Stomach (tissue), 9 donors: ENCODE data around the gene STAG3. TPM values are rescaled to one million over a fixed set of nuclear protein-coding genes. Genes with fewer than 3 reads are reported as not detected.

Source experiments
- DNase-seq, 2 donors: peaks; one replicate each; pipeline versions ENCODE4 v3.0.0 to v3.0.0-alpha.2; 2013 to 2019
- H3K27ac ChIP-seq, 5 donors: fragments of 200-600 bp in 4 of 5; sonication (generic) in 4 of 5; one replicate each; pipeline ENCODE4 v1.5.1; 2013 to 2019; ENCODE audit warnings: mild to moderate bottlenecking in 1 of 5, moderate library complexity in 1 of 5
- H3K27me3 ChIP-seq, 3 donors: fragments of 200-600 bp; sonication (generic); one replicate each; pipeline ENCODE4 v1.5.1; 2017 to 2019; ENCODE audit warnings: mixed run types in 1 of 3
- H3K36me3 ChIP-seq, 4 donors: fragments of 200-600 bp; sonication (generic); 1 replicate in 3 of 4; 2 replicates in 1 of 4; pipeline ENCODE4 v1.5.1; 2016 to 2019
- H3K4me1 ChIP-seq, 4 donors: fragments of 200-600 bp; sonication (generic); one replicate each; pipeline ENCODE4 v1.5.1; 2016 to 2019
- H3K4me3 ChIP-seq, 4 donors: fragments of 200-600 bp; sonication (generic) in 3 of 4; one replicate each; pipeline ENCODE4 v1.5.1; 2016 to 2019; ENCODE audit warnings: mild to moderate bottlenecking in 1 of 4
- H3K9me3 ChIP-seq, 4 donors: fragments of 200-600 bp; sonication (generic); one replicate each; pipeline ENCODE4 v1.5.1; 2016 to 2019
- CTCF ChIP-seq, 7 experiments: fragments of 450-650 bp in 4 of 7; fragments of 200-600 bp in 3 of 7; sonication (generic) in 3 of 7; IDR thresholded peaks; one replicate each; pipeline ENCODE4 v1.5.1; 2016 to 2019; ENCODE audit warnings: antibody characterized with exemption in 7 of 7, control low read depth in 2 of 7, mild to moderate bottlenecking in 1 of 7
- EP300 ChIP-seq: sonication (generic); formaldehyde crosslinking; IDR thresholded peaks from one replicate; pipeline ENCODE4 v1.6.1; 2017; ENCODE audit warnings: antibody characterized with exemption
- POLR2A ChIP-seq, 4 donors: fragments of 450-650 bp; IDR thresholded peaks; one replicate each; pipeline ENCODE4 v1.6.1; 2016; ENCODE audit warnings: antibody characterized with exemption in 4 of 4, control low read depth in 2 of 4, mild to moderate bottlenecking in 1 of 4, moderate library complexity in 1 of 4
- POLR2AphosphoS5 ChIP-seq, 3 donors: sonication (generic); formaldehyde crosslinking; IDR thresholded peaks; one replicate each; pipeline ENCODE4 v1.6.1; 2016; ENCODE audit warnings: antibody characterized with exemption in 3 of 3
- WGBS, 5 donors: extraction: QIAGEN DNeasy Blood & Tissue Kit in 3 of 5; methylation state at CpG; one replicate each; pipeline versions ENCODE4 v1.1.5 to v1.1.7; 2013 to 2018; 5-methylcytosine and 5-hydroxymethylcytosine counted together
- intact Hi-C: fragments of 100-400 bp; cut with DNase I; formaldehyde crosslinking; loops from one replicate; pipeline ENCODE4 v1.15.1; 2023; ENCODE audit warnings: low total_unique reads
- polyA plus RNA-seq, 3 donors: library from polyadenylated mRNA; stranded (reverse); fragments of 200-250 nt; gene quantifications; one replicate each; pipeline ENCODE4 v1.2.3, GENCODE V29; 2013
- total RNA-seq, 5 donors: library from RNA; depleted of rRNA; stranded (reverse); fragments of >200 nt; gene quantifications; one replicate each; pipeline versions ENCODE4 v1.1.0 to v1.2.3, GENCODE V29; 2014 to 2016
- donor health status: healthy with polysubstance abuse.
- donor health status: Bipolar disorder and iron deficiency.
- donor health status: healthy.

Gene STAG3
- total and polyA plus RNA-seq, 8 donors: 0.50 to 8.8 (median 1.2) TPM; not detected in 4

DNA sequence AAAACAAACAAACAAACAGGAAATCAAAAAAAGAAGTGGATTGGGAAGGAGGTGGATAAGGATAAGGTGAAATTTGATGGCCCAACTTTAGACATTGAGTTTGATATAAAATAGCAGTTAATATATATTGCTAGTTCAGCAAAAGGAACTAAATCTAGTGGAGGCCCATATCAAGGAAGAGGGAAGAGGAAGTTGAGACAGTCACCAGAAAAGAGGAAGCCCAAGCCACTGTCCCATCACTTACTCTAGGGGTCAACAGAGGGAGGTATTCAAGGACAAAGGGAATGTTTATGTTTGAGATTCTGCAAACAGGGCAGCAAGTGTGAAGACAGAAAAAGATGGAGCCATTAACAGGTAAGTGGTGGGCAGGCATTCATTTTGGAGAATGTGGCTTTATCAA, 25.3 kb upstream of the STAG3 start:
- intact Hi-C loops: no loop called here
- Histone ChIP-seq H3K27ac (peak overlapping the region in 3 of 5 donors; percentile 26 to 65 (median 38)), H3K27me3 (no peaks in the 10 kb centered on the region), H3K36me3 (peaks cover 31 to 63% (median 51%) of the 10 kb centered on the region in 4 donors), H3K9me3 (no peaks in the 10 kb centered on the region), H3K4me1 (peaks cover 15 to 93% (median 60%) of the 10 kb centered on the region in 4 donors), H3K4me3 (no peak overlapping the region)
- no peak for DNase-seq
- TF ChIP-seq POLR2AphosphoS5 (IDR thresholded peaks at IDR 0.05) (no peak), CTCF (IDR thresholded peaks at IDR 0.05) (no peak), POLR2A (IDR thresholded peaks at IDR 0.05) (no peak), EP300 (no peak)

GRCh38 chr7:100152937-100153666, 24.6 kb upstream of the STAG3 start:
- no peak for TF ChIP-seq POLR2AphosphoS5 (IDR thresholded peaks at IDR 0.05)
- no peak for TF ChIP-seq EP300
- no peak for TF ChIP-seq POLR2A (IDR thresholded peaks at IDR 0.05)
- no peak for TF ChIP-seq CTCF (IDR thresholded peaks at IDR 0.05)
- Histone ChIP-seq H3K4me3 (no peak overlapping the region), H3K27me3 (no peaks in the 10 kb centered on the region), H3K9me3 (no peaks in the 10 kb centered on the region), H3K27ac (peak overlapping the region in 3 of 5 donors; percentile 26 to 65 (median 38)), H3K36me3 (peaks cover 31 to 63% (median 51%) of the 10 kb centered on the region in 4 donors), H3K4me1 (peaks cover 20 to 93% (median 64%) of the 10 kb centered on the region in 4 donors)
- DNase-seq: no peak
- 87 to 93% (median 91%) methylated on average over 17 to 18 of the region's 18 CpGs for WGBS, 5 donors
- intact Hi-C loops: no loop called here

GRCh38 chr7:100153708-100154535, 23.8 kb upstream of the STAG3 start:
- WGBS, 5 donors: 67 to 73% (median 70%) methylated on average over 14 to 16 of the region's 16 CpGs
- Histone ChIP-seq H3K9me3 (no peaks in the 10 kb centered on the region), H3K36me3 (peaks cover 31 to 63% (median 51%) of the 10 kb centered on the region in 4 donors), H3K4me3 (no peak overlapping the region), H3K27me3 (no peaks in the 10 kb centered on the region), H3K27ac (peak overlapping the region; percentile 26 to 65 (median 52)), H3K4me1 (peaks cover 20 to 93% (median 66%) of the 10 kb centered on the region in 4 donors)
- DNase-seq: peak in 1 of 2 donors; percentile 65
- TF ChIP-seq POLR2AphosphoS5 (IDR thresholded peaks at IDR 0.05) (no peak), POLR2A (IDR thresholded peaks at IDR 0.05) (no peak), CTCF (IDR thresholded peaks at IDR 0.05) (no peak), EP300 (no peak)
- intact Hi-C loops: no loop called here

DNA sequence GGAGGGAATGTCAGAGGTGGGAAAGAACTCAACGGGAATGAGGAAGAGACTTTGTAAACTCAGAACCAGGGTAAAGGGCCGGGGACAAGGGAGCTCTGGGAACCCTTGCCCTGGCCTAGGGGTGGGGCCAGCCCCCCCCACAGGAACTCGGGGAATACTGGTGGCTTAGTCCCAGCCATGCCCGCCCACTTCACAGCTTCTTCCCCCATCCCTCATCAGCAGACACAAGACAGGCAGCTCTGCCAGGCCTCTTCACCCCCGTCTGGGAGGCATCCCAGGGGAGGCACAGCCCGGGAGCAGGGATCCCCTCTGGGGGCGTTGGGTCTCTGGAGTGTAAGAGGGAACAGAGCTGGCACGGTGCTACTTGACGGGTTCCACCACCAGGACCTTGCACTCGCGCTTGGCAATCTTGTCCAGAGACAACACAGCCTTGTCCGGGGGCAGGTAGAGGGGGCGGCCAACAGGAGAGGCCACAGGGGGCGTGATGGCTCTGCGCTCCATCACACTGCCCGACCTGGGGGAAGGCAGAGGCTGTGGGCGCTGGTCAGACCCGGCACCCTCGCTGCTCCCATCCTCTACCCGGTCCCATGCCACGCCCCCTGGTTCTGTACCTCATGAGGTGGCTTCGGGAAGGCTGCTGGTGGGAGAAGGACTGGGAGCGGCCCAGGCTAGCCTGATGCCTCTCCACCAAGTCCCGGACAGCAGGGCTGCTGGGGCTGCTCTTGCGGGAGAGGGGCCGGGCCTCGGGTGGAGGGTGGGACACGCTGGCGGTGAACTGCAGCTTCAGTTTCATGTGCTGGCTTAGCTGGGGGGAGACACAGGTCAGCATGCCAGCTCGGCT, 22.8 kb upstream of the STAG3 start:
- intact Hi-C loops: no loop called here
- DNase-seq: peak in 1 of 2 donors; percentile 64
- Histone ChIP-seq H3K4me3 (no peak overlapping the region), H3K9me3 (no peaks in the 10 kb centered on the region), H3K27me3 (no peaks in the 10 kb centered on the region), H3K36me3 (peaks cover 31 to 63% (median 51%) of the 10 kb centered on the region in 4 donors), H3K4me1 (peaks cover 15 to 87% (median 61%) of the 10 kb centered on the region in 4 donors), H3K27ac (peak overlapping the region; percentile 26 to 65 (median 54))
- WGBS, 5 donors: 61 to 71% (median 69%) methylated on average over 23 to 30 of the region's 30 CpGs
- TF ChIP-seq CTCF (IDR thresholded peaks at IDR 0.05) (no peak), POLR2AphosphoS5 (IDR thresholded peaks at IDR 0.05) (no peak), POLR2A (IDR thresholded peaks at IDR 0.05) (no peak), EP300 (no peak)
